ENCODE results near the gene HAPLN3. TPM values are rescaled to one million over a fixed set of nuclear protein-coding genes. Genes with fewer than 3 reads are reported as not detected.

HAPLN3 gene
- total and polyA plus RNA-seq, 2 of the 4 experiments (the other 2 are of a cell fraction), result 5.9 to 28.6 TPM

- H3K9me1 ChIP-seq (ENCODE audit: insufficient read depth, low read length), result no peaks in the 10 kb centered on the region
- no peak overlapping the region for H2BK120ac ChIP-seq (ENCODE audit: low read depth, low read length)
- CTCF ChIA-PET, result interaction anchor here (0.6 kb wide), 1 partner anchor 117 kb away, joined by 4 read pairs; no protein-coding TSS in a partner anchor
- intact Hi-C loops (cut with micrococcal nuclease) (no loop called here), in situ Hi-C loops (cut with MboI; ENCODE audit: low sequenced_read_pairs) (loop anchor here (25.0 kb wide), 2 partner anchors 178 to 353 kb away; no protein-coding TSS in a partner anchor), dilution Hi-C loops (cut with HindIII; ENCODE audit: low sequenced_read_pairs, unreplicated experiment) (no loop called here)
- BruUV-seq (replicated peaks), result no TSS peak
- H2BK5ac ChIP-seq (ENCODE audit: low read depth, low read length, poor library complexity, severe bottlenecking), result no peak overlapping the region
- no peak overlapping the region for H2BK20ac ChIP-seq (ENCODE audit: low read depth, low read length)
- H3K56ac ChIP-seq (ENCODE audit: extremely low read depth, insufficient read depth, low read length), result no peak overlapping the region
- no peak overlapping the region for H3K14ac ChIP-seq (replicated peaks; ENCODE audit: low read depth, low read length)
- no peak overlapping the region for H2AK5ac ChIP-seq (ENCODE audit: low read depth, low read length)
- H3K79me1 ChIP-seq (ENCODE audit: low read depth in 1 of 2, low read length in 2 of 2), result no peaks in the 10 kb centered on the region
- H3K27me3 ChIP-seq (ENCODE audit: control insufficient read depth, insufficient read depth, low read length), result peaks cover 2% of the 10 kb centered on the region
- no peak overlapping the region for H3K18ac ChIP-seq (ENCODE audit: low read depth, low read length)
- H4K91ac ChIP-seq (ENCODE audit: insufficient read depth, low read depth, low read length), result no peak overlapping the region
- no peak overlapping the region for H3K23ac ChIP-seq (ENCODE audit: low read depth, low read length)
- no peak overlapping the region for H3K4me2 ChIP-seq (ENCODE audit: low read depth, low read length)
- H2AK9ac ChIP-seq (replicated peaks; ENCODE audit: low read depth, low read length, poor library complexity), result no peak overlapping the region
- 84% methylated on average over 5 of the region's 16 CpGs; no CpG with 5 or more reads in 1 of the 2 experiments for WGBS, 2 experiments (ENCODE audit: extremely low coverage in 2 of 2, insufficient read length in 1 of 2)
- peak overlapping the region; percentile 72 for H2AFZ ChIP-seq (replicated peaks; ENCODE audit: low read length, poor library complexity)
- no peak overlapping the region for H3K27ac ChIP-seq (ENCODE audit: insufficient read depth, low read length)
- H3K36me3 ChIP-seq (ENCODE audit: control insufficient read depth, insufficient read depth, low read length), result no peaks in the 10 kb centered on the region
- H3K9me3 ChIP-seq (ENCODE audit: control insufficient read depth, insufficient read depth, low read length), result no peaks in the 10 kb centered on the region
- DNase-seq (no peak), ATAC-seq (ENCODE audit: low read depth) (no peak)
- H4K5ac ChIP-seq (ENCODE audit: low read depth, low read length), result no peak overlapping the region
- POLR2A ChIA-PET (ENCODE audit: unreplicated experiment), result interaction anchor here (0.7 kb wide), 1 partner anchor 18 kb away, joined by 3 read pairs; no protein-coding TSS in a partner anchor
- no peak overlapping the region for H3K4me3 ChIP-seq (ENCODE audit: insufficient read depth, low read depth, low read length)
- no peak overlapping the region for H4K8ac ChIP-seq (ENCODE audit: low read depth in 2 of 2, low read length in 2 of 2)
- no peak overlapping the region for H2BK15ac ChIP-seq (ENCODE audit: low read depth, low read length)
- TF ChIP-seq BHLHE40 (IDR thresholded peaks at IDR 0.05; ENCODE audit: low read depth, low read length) (no peak), MAFK (IDR thresholded peaks at IDR 0.05; ENCODE audit: low read depth, low read length) (no peak), POLR2A (IDR thresholded peaks at IDR 0.05; ENCODE audit: low read depth, low read length) (no peak), NFE2L2 (IDR thresholded peaks at IDR 0.05; ENCODE audit: low read depth, low read length) (no peak), RCOR1 (IDR thresholded peaks at IDR 0.05; ENCODE audit: insufficient replicate concordance, low read length) (no peak), MAZ (IDR thresholded peaks at IDR 0.05; ENCODE audit: borderline replicate concordance, low read depth, low read length) (no peak), RAD21 (IDR thresholded peaks at IDR 0.05; ENCODE audit: low read length) (no peak), FOS (IDR thresholded peaks at IDR 0.05; ENCODE audit: low read depth, low read length) (no peak), ELK1 (IDR thresholded peaks at IDR 0.05; ENCODE audit: borderline replicate concordance, low read depth, low read length) (no peak), USF2 (IDR thresholded peaks at IDR 0.05; ENCODE audit: low read depth, low read length) (no peak), RFX5 (IDR thresholded peaks at IDR 0.05; ENCODE audit: low read depth, low read length) (no peak), MXI1 (IDR thresholded peaks at IDR 0.05; ENCODE audit: borderline replicate concordance, low read depth, low read length) (no peak), CEBPB (IDR thresholded peaks at IDR 0.05; ENCODE audit: low read depth, low read length) (no peak), CHD1 (IDR thresholded peaks at IDR 0.05; ENCODE audit: low read depth, low read length) (no peak), SMC3 (IDR thresholded peaks at IDR 0.05; ENCODE audit: low read depth, low read length) (no peak), CTCF (conservative IDR thresholded peaks at IDR 0.05; ENCODE audit: low read depth, low read length) (no peak)
- H4K20me1 ChIP-seq (ENCODE audit: insufficient read depth, low read length), result no peaks in the 10 kb centered on the region
- no peaks in the 10 kb centered on the region for H3K4me1 ChIP-seq (ENCODE audit: control insufficient read depth, insufficient read depth, low read length)
- H3K9ac ChIP-seq (ENCODE audit: low read depth, low read length), result no peak overlapping the region
- no peak overlapping the region for H3K4ac ChIP-seq (ENCODE audit: low read depth, low read length)
These were observed 55.4 kb downstream of the HAPLN3 start for GRCh38 chr15:88839961-88840360.

All from IMR-90 (cell line).